ENCODE data around the gene EPM2A. TPM values are rescaled to one million over a fixed set of nuclear protein-coding genes. Genes with fewer than 3 reads are reported as not detected.

EPM2A gene
- total RNA-seq, 1 donor from 2014 or later: 14.0 TPM

GRCh38 chr6:145643760-145644159 is 91.6 kb downstream of the EPM2A start:
- no peaks in the 10 kb centered on the region for H3K4me1 ChIP-seq
- TF ChIP-seq, protein P1, sequence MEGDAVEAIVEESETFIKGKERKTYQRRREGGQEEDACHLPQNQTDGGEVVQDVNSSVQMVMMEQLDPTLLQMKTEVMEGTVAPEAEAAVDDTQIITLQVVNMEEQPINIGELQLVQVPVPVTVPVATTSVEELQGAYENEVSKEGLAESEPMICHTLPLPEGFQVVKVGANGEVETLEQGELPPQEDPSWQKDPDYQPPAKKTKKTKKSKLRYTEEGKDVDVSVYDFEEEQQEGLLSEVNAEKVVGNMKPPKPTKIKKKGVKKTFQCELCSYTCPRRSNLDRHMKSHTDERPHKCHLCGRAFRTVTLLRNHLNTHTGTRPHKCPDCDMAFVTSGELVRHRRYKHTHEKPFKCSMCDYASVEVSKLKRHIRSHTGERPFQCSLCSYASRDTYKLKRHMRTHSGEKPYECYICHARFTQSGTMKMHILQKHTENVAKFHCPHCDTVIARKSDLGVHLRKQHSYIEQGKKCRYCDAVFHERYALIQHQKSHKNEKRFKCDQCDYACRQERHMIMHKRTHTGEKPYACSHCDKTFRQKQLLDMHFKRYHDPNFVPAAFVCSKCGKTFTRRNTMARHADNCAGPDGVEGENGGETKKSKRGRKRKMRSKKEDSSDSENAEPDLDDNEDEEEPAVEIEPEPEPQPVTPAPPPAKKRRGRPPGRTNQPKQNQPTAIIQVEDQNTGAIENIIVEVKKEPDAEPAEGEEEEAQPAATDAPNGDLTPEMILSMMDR (IDR thresholded peaks at IDR 0.05): no peak
- TF ChIP-seq POLR2A (IDR thresholded peaks at IDR 0.05) (no peak), POLR2AphosphoS5 (IDR thresholded peaks at IDR 0.05; ENCODE audit: insufficient read depth in 1 of 2, low read depth in 1 of 2) (no peak)
- H3K27me3 ChIP-seq: no peaks in the 10 kb centered on the region
- no peaks in the 10 kb centered on the region for H3K36me3 ChIP-seq
- no peak for DNase-seq (ENCODE audit: extremely low spot score in 2 of 2)
- intact Hi-C loops (cut with DNase I): no loop called here
- no peak overlapping the region for H3K4me3 ChIP-seq
- H3K27ac ChIP-seq: no peak overlapping the region
- no peaks in the 10 kb centered on the region for H3K9me3 ChIP-seq

DNA sequence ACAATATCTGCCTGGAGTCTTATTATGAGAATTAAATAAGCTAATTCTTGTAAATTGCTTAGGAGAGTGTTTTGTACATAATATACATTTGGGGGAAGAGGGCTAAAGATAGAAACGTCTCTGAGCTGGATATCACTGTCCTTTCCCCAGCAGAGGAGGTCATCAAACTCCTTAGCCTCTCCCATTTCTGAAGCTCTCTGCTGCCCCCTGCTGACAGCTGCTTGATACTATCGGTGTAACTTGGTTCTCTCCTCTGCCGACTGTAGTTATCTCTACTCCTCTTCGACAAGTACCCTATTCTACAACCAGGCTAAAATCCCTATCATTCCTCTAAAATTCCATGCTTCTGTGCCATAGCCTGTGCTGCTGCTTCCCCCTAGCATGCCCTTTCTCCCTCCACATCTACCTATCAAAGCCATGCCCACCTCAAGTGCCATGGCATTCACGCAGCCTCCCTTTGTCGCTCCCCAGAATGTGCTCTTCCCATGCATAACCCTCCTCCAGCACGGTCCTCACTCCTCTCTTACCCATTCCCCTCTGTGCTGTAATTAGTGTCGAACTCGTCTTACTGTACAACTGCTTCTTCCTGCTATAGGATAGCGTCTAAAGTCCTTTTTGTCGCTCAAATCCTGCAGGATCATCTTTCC is 101.2 kb downstream of the EPM2A start:
- intact Hi-C loops (cut with DNase I): no loop called here
- Histone ChIP-seq H3K27me3 (no peaks in the 10 kb centered on the region), H3K4me3 (no peak overlapping the region), H3K9me3 (no peaks in the 10 kb centered on the region), H3K27ac (no peak overlapping the region), H3K36me3 (no peaks in the 10 kb centered on the region), H3K4me1 (no peaks in the 10 kb centered on the region)
- DNase-seq (ENCODE audit: extremely low spot score in 2 of 2): no peak
- TF ChIP-seq, protein P1 (IDR thresholded peaks at IDR 0.05): peak; percentile 64 to 67 (median 65)
- TF ChIP-seq POLR2AphosphoS5 (IDR thresholded peaks at IDR 0.05; ENCODE audit: insufficient read depth in 1 of 2, low read depth in 1 of 2): no peak

DNA sequence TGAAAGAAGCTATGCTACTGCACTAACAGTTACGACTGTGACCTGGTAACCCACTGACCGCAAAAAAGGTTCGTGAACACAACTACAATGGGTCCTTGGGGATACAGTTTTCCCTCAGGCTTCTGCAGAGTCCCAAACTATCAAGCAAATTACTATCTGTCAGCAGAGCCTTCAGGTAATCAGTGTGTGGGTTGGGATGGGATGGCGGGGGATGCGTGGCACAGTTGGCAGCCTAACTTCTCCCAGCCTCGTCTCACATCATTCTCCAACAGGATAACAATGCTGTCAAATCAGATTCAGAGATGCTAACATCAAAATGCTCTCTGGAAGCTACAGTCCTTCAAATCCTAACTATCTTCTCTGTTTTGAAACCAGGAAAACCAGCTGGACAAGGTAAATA is 102.3 kb downstream of the EPM2A start:
- H3K27me3 ChIP-seq: no peaks in the 10 kb centered on the region
- intact Hi-C loops (cut with DNase I): no loop called here
- no peaks in the 10 kb centered on the region for H3K36me3 ChIP-seq
- no peaks in the 10 kb centered on the region for H3K4me1 ChIP-seq
- H3K9me3 ChIP-seq: no peaks in the 10 kb centered on the region
- H3K27ac ChIP-seq: no peak overlapping the region
- no peak for DNase-seq (ENCODE audit: extremely low spot score in 2 of 2)
- no peak overlapping the region for H3K4me3 ChIP-seq
- TF ChIP-seq, protein P1 (IDR thresholded peaks at IDR 0.05): no peak
- TF ChIP-seq POLR2A (IDR thresholded peaks at IDR 0.05) (no peak), POLR2AphosphoS5 (IDR thresholded peaks at IDR 0.05; ENCODE audit: insufficient read depth in 1 of 2, low read depth in 1 of 2) (no peak)

GRCh38 chr6:145631374-145631773 is 103.9 kb downstream of the EPM2A start:
- H3K4me1 ChIP-seq: no peaks in the 10 kb centered on the region
- no peak overlapping the region for H3K27ac ChIP-seq
- DNase-seq (ENCODE audit: extremely low spot score in 2 of 2): no peak
- H3K36me3 ChIP-seq: no peaks in the 10 kb centered on the region
- H3K27me3 ChIP-seq: no peaks in the 10 kb centered on the region
- TF ChIP-seq POLR2A (IDR thresholded peaks at IDR 0.05) (no peak), POLR2AphosphoS5 (IDR thresholded peaks at IDR 0.05; ENCODE audit: insufficient read depth in 1 of 2, low read depth in 1 of 2) (no peak)
- TF ChIP-seq, protein P1 (IDR thresholded peaks at IDR 0.05): no peak
- no peak overlapping the region for H3K4me3 ChIP-seq
- intact Hi-C loops (cut with DNase I): no loop called here
- H3K9me3 ChIP-seq: no peaks in the 10 kb centered on the region

DNA sequence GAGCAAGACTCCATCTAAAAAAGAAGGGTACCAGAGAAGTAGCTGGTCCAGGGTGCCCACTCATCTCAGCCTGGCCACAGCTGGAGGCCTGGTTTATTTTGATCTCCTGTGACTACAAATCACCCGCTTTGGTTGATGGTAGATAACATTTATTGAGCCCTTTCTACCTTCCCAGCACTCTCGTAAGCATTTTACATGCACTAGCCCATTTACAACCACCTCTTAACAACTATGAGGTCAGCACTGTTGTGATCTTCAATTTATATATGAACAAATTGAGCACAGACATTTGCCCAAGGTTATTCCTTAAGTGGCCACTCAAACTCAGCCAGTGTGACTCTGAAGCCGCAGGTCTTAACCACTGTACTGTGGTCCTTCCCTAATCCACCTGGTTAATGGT is 104.7 kb downstream of the EPM2A start:
- no peaks in the 10 kb centered on the region for H3K27me3 ChIP-seq
- DNase-seq (ENCODE audit: extremely low spot score in 2 of 2): no peak
- H3K27ac ChIP-seq: no peak overlapping the region
- TF ChIP-seq, protein P1 (IDR thresholded peaks at IDR 0.05): no peak
- TF ChIP-seq POLR2AphosphoS5 (IDR thresholded peaks at IDR 0.05; ENCODE audit: insufficient read depth in 1 of 2, low read depth in 1 of 2): no peak
- TF ChIP-seq POLR2A (IDR thresholded peaks at IDR 0.05): no peak
- intact Hi-C loops (cut with DNase I): no loop called here
- no peaks in the 10 kb centered on the region for H3K4me1 ChIP-seq
- no peak overlapping the region for H3K4me3 ChIP-seq
- no peaks in the 10 kb centered on the region for H3K9me3 ChIP-seq
- H3K36me3 ChIP-seq: no peaks in the 10 kb centered on the region

Measured in vagina (tissue), 2 donors.